Skeletal muscle tissue (tissue), 4 donors: ENCODE measurements around the gene SLC28A1. TPM values are rescaled to one million over a fixed set of nuclear protein-coding genes. Genes with fewer than 3 reads are reported as not detected.

Source experiments
- H3K27ac ChIP-seq: one replicate; pipeline ENCODE4 v1.7.0; 2013; ENCODE audit warnings: mild to moderate bottlenecking, low read depth, low read length, inconsistent platforms
- H3K27me3 ChIP-seq, 3 donors: one replicate each; pipeline ENCODE4 v1.7.0; 2013; ENCODE audit warnings: low read length in 3 of 3; ENCODE audit not compliant: control insufficient read depth in 3 of 3, insufficient read depth in 3 of 3
- H3K36me3 ChIP-seq, 3 donors: one replicate each; pipeline ENCODE4 v1.7.0; 2013; ENCODE audit warnings: low read length in 3 of 3; ENCODE audit not compliant: control insufficient read depth in 3 of 3, insufficient read depth in 3 of 3
- H3K4me1 ChIP-seq, 3 donors: one replicate each; pipeline ENCODE4 v1.7.0; 2013; ENCODE audit warnings: low read length in 3 of 3, mild to moderate bottlenecking in 3 of 3; ENCODE audit not compliant: control insufficient read depth in 3 of 3, insufficient read depth in 3 of 3
- H3K4me3 ChIP-seq, 3 donors: one replicate each; pipeline ENCODE4 v1.7.0; 2013; ENCODE audit warnings: low read length in 3 of 3
- H3K9ac ChIP-seq, 3 donors: one replicate each; pipeline ENCODE4 v1.7.0; 2013; ENCODE audit warnings: low read length in 3 of 3, mild to moderate bottlenecking in 3 of 3, moderate library complexity in 2 of 3, low read depth in 1 of 3
- H3K9me3 ChIP-seq, 3 donors: one replicate each; pipeline ENCODE4 v1.7.0; 2013; ENCODE audit warnings: low read length in 3 of 3; ENCODE audit not compliant: control insufficient read depth in 3 of 3
- total RNA-seq: library from RNA; depleted of rRNA; stranded (reverse); fragments of >200 nt; gene quantifications from one replicate; pipeline ENCODE4 v1.2.3, GENCODE V29; 2014
- donor health status: Osteomylitis.

SLC28A1 gene
- total RNA-seq, 1 donor from 2014 or later: 0.52 TPM

DNA sequence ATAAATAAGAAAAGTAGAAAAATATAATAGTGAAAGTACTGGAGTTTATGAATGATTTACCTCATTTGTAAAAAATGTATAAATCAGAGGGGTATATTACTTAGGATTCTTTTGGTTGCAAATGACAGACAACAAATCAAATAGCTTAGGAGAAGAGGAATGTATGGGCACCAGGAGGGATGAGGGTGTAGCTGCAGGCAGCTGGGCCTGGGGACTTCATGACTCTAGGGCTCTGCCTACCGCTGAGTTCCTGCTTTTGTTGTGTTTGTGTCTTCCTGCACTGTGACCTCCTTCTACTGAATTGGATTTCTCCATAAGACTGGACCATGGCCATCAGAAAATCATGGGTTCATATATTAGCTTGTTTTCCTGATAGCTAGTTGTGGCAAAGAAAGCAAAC, 69.3 kb downstream of the SLC28A1 start:
- H3K9ac ChIP-seq: no peak overlapping the region
- no peaks in the 10 kb centered on the region for H3K36me3 ChIP-seq
- H3K4me1 ChIP-seq: peaks cover 0 to 8% (median 7%) of the 10 kb centered on the region in 3 donors
- H3K9me3 ChIP-seq: no peaks in the 10 kb centered on the region
- H3K27ac ChIP-seq: no peak overlapping the region
- H3K4me3 ChIP-seq: no peak overlapping the region
- H3K27me3 ChIP-seq: no peaks in the 10 kb centered on the region

DNA sequence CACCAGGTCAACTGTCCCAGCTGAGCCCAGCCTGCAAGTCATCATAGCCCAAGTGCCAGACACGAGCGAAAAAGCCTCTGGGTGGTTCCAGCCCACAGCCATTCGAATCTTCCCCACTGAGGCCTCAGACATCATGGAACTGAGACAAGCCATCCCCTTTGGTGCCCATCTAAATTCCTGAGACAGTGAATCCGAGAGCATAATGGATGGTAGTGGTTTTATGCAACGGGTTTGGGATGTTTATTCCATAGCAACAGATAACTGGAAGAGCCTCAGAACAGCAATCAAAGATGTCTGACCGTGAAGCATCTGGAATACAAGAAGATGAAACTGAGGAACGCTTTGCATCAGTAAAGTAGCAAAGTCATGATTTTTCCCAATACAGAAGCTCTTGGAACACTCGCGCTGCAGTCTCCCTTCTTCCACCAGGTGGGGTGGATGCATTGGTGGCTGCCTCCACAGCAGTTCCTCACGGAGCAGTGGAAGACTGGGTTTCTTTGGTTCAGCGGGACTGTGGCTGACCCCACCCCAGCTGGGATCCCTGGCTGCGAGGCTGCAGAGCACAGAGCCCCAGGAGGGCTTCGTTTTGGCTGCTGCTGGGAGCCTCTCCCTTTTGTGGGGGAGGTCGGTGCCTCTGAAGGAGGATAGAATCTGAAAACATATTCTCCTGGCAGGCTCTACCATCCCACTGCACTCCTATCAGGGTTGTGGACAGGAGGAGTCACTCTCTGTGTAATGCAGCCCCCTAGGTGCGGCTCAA, 70.8 kb downstream of the SLC28A1 start:
- H3K36me3 ChIP-seq: no peaks in the 10 kb centered on the region
- no peaks in the 10 kb centered on the region for H3K9me3 ChIP-seq
- H3K4me1 ChIP-seq: peaks cover 0 to 7% (median 6%) of the 10 kb centered on the region in 3 donors
- no peak overlapping the region for H3K27ac ChIP-seq
- H3K4me3 ChIP-seq: peak overlapping the region; percentile 49 to 71 (median 59)
- peak overlapping the region in 1 of 3 donors; percentile 70 for H3K9ac ChIP-seq
- no peaks in the 10 kb centered on the region for H3K27me3 ChIP-seq

- peaks cover 0 to 7% (median 3%) of the 10 kb centered on the region in 3 donors for H3K4me1 ChIP-seq
- H3K9me3 ChIP-seq: no peaks in the 10 kb centered on the region
- H3K27me3 ChIP-seq: no peaks in the 10 kb centered on the region
- no peak overlapping the region for H3K9ac ChIP-seq
- no peak overlapping the region for H3K4me3 ChIP-seq
- H3K36me3 ChIP-seq: no peaks in the 10 kb centered on the region
- H3K27ac ChIP-seq: no peak overlapping the region
Observed at GRCh38 chr15:84956199-84956598, 71.7 kb downstream of the SLC28A1 start.

DNA sequence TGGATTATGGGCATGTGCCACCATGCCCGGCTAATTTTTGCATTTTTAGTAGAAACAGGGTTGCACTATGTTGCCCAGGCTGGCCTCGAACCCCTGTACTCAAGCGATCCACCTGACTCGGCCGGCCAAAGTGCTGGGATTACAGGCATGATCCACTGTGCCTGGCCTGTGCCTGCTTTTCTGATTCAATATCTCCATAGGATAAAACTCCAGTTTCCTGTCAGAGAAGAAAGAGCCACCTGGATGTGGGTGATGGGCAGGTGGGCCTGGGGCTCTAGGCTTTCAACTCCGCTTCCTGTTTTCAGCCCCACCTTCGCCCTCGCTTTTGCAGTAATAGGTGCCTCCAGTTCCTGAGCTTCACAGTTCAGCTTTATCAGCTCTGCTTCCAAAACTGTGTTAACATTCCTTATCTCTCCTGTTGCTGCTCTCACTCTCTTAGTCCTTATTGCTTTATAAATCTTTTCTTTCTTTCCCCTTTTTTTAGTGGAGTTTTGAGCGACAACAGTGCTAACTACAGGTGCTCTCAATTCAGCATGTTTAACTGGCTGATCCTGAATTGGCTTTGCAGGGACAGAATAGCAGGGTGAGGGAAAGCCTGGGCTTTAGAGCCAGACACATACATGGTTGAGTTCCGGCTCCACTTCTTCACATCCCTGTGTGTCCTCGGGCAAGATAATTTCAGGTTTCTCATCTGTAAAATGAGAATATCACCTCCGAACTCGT, 76.1 kb downstream of the SLC28A1 start:
- H3K9me3 ChIP-seq: peaks cover 0 to 2% (median 0%) of the 10 kb centered on the region in 3 donors
- H3K27ac ChIP-seq: no peak overlapping the region
- H3K36me3 ChIP-seq: peaks cover 0 to 3% (median 0%) of the 10 kb centered on the region in 3 donors
- no peaks in the 10 kb centered on the region for H3K27me3 ChIP-seq
- peaks cover 0 to 2% (median under 1%) of the 10 kb centered on the region in 3 donors for H3K4me1 ChIP-seq
- H3K9ac ChIP-seq: no peak overlapping the region
- H3K4me3 ChIP-seq: no peak overlapping the region

DNA sequence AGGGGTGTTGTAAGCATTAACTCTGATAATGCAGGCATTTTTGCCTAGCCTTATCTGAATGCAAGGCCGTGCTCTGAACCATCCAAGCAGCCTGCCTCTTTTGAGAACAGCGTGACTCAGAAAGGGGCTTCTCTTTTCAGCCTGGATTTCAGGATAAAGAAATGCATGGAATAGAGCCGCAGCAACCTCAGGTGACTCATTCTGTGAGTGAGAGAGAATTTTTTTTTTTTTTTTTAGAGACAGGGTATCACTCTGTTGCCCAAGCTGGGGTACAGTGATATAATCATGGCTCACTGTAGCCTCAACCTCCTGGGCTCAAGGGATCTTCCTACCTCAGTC, 76.6 kb downstream of the SLC28A1 start:
- H3K4me3 ChIP-seq: no peak overlapping the region
- no peaks in the 10 kb centered on the region for H3K27me3 ChIP-seq
- peaks cover 0 to 2% (median 0%) of the 10 kb centered on the region in 3 donors for H3K9me3 ChIP-seq
- H3K4me1 ChIP-seq: no peaks in the 10 kb centered on the region
- peaks cover 0 to 3% (median 0%) of the 10 kb centered on the region in 3 donors for H3K36me3 ChIP-seq
- no peak overlapping the region for H3K9ac ChIP-seq
- no peak overlapping the region for H3K27ac ChIP-seq

GRCh38 chr15:84961707-84962106, 77.2 kb downstream of the SLC28A1 start:
- peaks cover 0 to 2% (median 0%) of the 10 kb centered on the region in 3 donors for H3K9me3 ChIP-seq
- no peak overlapping the region for H3K9ac ChIP-seq
- no peaks in the 10 kb centered on the region for H3K4me1 ChIP-seq
- H3K36me3 ChIP-seq: peaks cover 0 to 3% (median 0%) of the 10 kb centered on the region in 3 donors
- H3K27me3 ChIP-seq: no peaks in the 10 kb centered on the region
- H3K4me3 ChIP-seq: no peak overlapping the region
- H3K27ac ChIP-seq: no peak overlapping the region

GRCh38 chr15:84962955-84963354, 78.5 kb downstream of the SLC28A1 start:
- peaks cover 0 to 3% (median 0%) of the 10 kb centered on the region in 3 donors for H3K36me3 ChIP-seq
- no peaks in the 10 kb centered on the region for H3K4me1 ChIP-seq
- H3K4me3 ChIP-seq: no peak overlapping the region
- no peak overlapping the region for H3K9ac ChIP-seq
- peaks cover 0 to 2% (median 0%) of the 10 kb centered on the region in 3 donors for H3K9me3 ChIP-seq
- H3K27me3 ChIP-seq: no peaks in the 10 kb centered on the region
- H3K27ac ChIP-seq: no peak overlapping the region

DNA sequence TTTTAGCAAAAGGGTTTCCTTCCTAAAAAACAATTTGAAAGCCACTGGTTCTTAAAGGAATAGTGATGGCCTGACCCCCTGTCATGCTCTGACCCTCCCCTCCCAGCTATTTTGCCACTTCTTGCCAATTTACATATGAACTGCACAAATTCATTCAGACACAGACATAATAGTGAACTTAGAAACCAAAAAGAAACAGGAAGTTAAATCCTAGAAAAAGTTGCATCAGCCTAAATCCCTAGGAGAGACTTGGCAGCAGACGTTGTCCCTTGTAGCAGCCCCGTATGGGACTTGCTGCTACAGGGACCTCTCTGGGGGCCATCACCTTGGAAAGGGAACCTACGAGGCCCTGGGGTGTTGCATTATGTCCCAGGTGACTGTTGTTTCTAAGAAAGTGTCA, 82.9 kb downstream of the SLC28A1 start:
- Histone ChIP-seq H3K27ac (no peak overlapping the region), H3K27me3 (no peaks in the 10 kb centered on the region), H3K4me1 (no peaks in the 10 kb centered on the region), H3K9ac (no peak overlapping the region), H3K36me3 (peaks cover 0 to 3% (median 0%) of the 10 kb centered on the region in 3 donors), H3K4me3 (no peak overlapping the region), H3K9me3 (peaks cover 0 to 2% (median 0%) of the 10 kb centered on the region in 3 donors)

DNA sequence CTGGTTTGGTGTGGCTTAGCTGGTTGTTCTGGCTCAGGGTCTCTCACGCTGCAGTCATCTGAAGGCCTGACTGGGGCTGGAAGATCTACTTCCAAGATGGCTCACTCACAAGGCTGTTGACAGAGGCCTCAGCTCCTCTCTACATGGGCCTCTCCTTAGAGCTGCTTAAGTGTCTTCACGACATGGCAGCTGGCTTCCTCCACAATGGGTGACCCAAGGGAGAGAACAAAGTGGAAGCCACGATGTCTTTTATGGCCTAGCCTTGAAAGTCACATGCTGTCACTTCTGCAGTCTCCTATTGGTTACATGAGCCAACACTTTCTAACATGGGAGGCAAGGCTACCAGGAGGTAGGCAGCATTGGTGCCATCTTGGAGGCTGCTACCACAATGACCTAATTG, 83.8 kb downstream of the SLC28A1 start:
- Histone ChIP-seq H3K4me3 (no peak overlapping the region), H3K27me3 (no peaks in the 10 kb centered on the region), H3K9me3 (peaks cover 0 to 2% (median 0%) of the 10 kb centered on the region in 3 donors), H3K27ac (no peak overlapping the region), H3K36me3 (peaks cover 0 to 3% (median 0%) of the 10 kb centered on the region in 3 donors), H3K4me1 (no peaks in the 10 kb centered on the region), H3K9ac (no peak overlapping the region)

GRCh38 chr15:84969257-84969656, 84.8 kb downstream of the SLC28A1 start:
- Histone ChIP-seq H3K4me3 (no peak overlapping the region), H3K36me3 (peaks cover 0 to 3% (median 0%) of the 10 kb centered on the region in 3 donors), H3K27me3 (no peaks in the 10 kb centered on the region), H3K4me1 (peaks cover under 1 to 5% (median 3%) of the 10 kb centered on the region in 3 donors), H3K9me3 (peaks cover 0 to 2% (median 0%) of the 10 kb centered on the region in 3 donors), H3K27ac (no peak overlapping the region), H3K9ac (no peak overlapping the region)
